Head of caudate nucleus (tissue), 42 donors: ENCODE results near the gene SLC25A48.

Source experiments
- DNase-seq, 42 donors: peaks; one replicate each; pipeline versions ENCODE4 v3.0.0 to v3.0.0-alpha.2; 2020 to 2021; ENCODE audit warnings: mixed read lengths in 7 of 42
- intact Hi-C: fragments of 100-400 bp; cut with DNase I; formaldehyde crosslinking; loops from one replicate; pipeline ENCODE4 v1.15.0; 2022

The SLC25A48 gene

GRCh38 chr5:135834639-135835529 lies at the start of gene SLC25A48:
SLC25A48 (plus strand) TSS chr5:135834663; CDS start chr5:135834848, 185 bp downstream.
- intact Hi-C loops: loop anchor here (5.0 kb wide), 1 partner anchor 278 kb away; no protein-coding TSS in a partner anchor
- peak in 41 of 42 donors; percentile 51 to 86 (median 71) for DNase-seq

- intact Hi-C loops: no loop called here
- DNase-seq: no peak
Observed at GRCh38 chr5:135800656-135801055, 33.8 kb upstream of the SLC25A48 start.

- DNase-seq: no peak
Observed at GRCh38 chr5:135810188-135810943, 24.1 kb upstream of the SLC25A48 start.

GRCh38 chr5:135811007-135811406 lies 23.5 kb upstream of the SLC25A48 start:
- intact Hi-C loops: no loop called here
- no peak for DNase-seq

More at GRCh38 chr5:135810188-135810943, 24.1 kb upstream of the SLC25A48 start:
- intact Hi-C loops: no loop called here

- intact Hi-C loops: no loop called here
- DNase-seq: no peak
Observed at GRCh38 chr5:135813758-135814157, 20.7 kb upstream of the SLC25A48 start.

- DNase-seq: no peak
- intact Hi-C loops: no loop called here
Observed at GRCh38 chr5:135814316-135814715, 20.1 kb upstream of the SLC25A48 start.

- no peak for DNase-seq
- intact Hi-C loops: no loop called here
Observed at GRCh38 chr5:135814812-135815211, 19.7 kb upstream of the SLC25A48 start.

- intact Hi-C loops: no loop called here
- no peak for DNase-seq
Observed at GRCh38 chr5:135821061-135821801, 13.2 kb upstream of the SLC25A48 start.

- no peak for DNase-seq
- intact Hi-C loops: no loop called here
Observed at GRCh38 chr5:135821802-135822201, 12.7 kb upstream of the SLC25A48 start.

GRCh38 chr5:135822286-135822685 lies 12.2 kb upstream of the SLC25A48 start:
- DNase-seq: no peak
- intact Hi-C loops: no loop called here

GRCh38 chr5:135822959-135823358 lies 11.5 kb upstream of the SLC25A48 start:
- no peak for DNase-seq
- intact Hi-C loops: no loop called here

GRCh38 chr5:135823881-135824280 lies 10.6 kb upstream of the SLC25A48 start:
- no peak for DNase-seq
- intact Hi-C loops: no loop called here

- no peak for DNase-seq
- intact Hi-C loops: no loop called here
Observed at GRCh38 chr5:135824541-135825041, 9.9 kb upstream of the SLC25A48 start.

GRCh38 chr5:135825373-135826220 lies 8.9 kb upstream of the SLC25A48 start:
- intact Hi-C loops: no loop called here
- no peak for DNase-seq

- intact Hi-C loops: no loop called here
- no peak for DNase-seq
Observed at GRCh38 chr5:135826221-135826525, 8.3 kb upstream of the SLC25A48 start.

- intact Hi-C loops: no loop called here
- peak in 1 of 42 donors; percentile 33 for DNase-seq
Observed at GRCh38 chr5:135826994-135827671, 7.3 kb upstream of the SLC25A48 start.

- intact Hi-C loops: no loop called here
- peak in 1 of 42 donors; percentile 30 for DNase-seq
Observed at GRCh38 chr5:135827965-135828781, 6.3 kb upstream of the SLC25A48 start.
